GM19193 (cell line): ENCODE measurements around the gene ELK3.

Experiments used
- POLR2A ChIP-seq: IDR thresholded peaks from 4 replicates; pipeline ENCODE4 v1.6.1; 2011; ENCODE audit not compliant: insufficient read depth, insufficient read length; ENCODE audit errors: extremely low read depth

The ELK3 gene

GRCh38 chr12:96247563-96247962 is 53.4 kb downstream of the ELK3 start:
- TF ChIP-seq POLR2A = no peak

GRCh38 chr12:96248136-96248931 is 54.2 kb downstream of the ELK3 start:
- no peak for TF ChIP-seq POLR2A

- no peak for TF ChIP-seq POLR2A
Observed at GRCh38 chr12:96249196-96250118, 55.3 kb downstream of the ELK3 start.

- TF ChIP-seq POLR2A = no peak
Observed at GRCh38 chr12:96250119-96250685, 56.0 kb downstream of the ELK3 start.

- TF ChIP-seq POLR2A = no peak
Observed at GRCh38 chr12:96255077-96255476, 60.9 kb downstream of the ELK3 start.

- no peak for TF ChIP-seq POLR2A
Observed at GRCh38 chr12:96256672-96257361, 62.6 kb downstream of the ELK3 start.

GRCh38 chr12:96257550-96258103 is 63.5 kb downstream of the ELK3 start:
- TF ChIP-seq POLR2A = no peak

- no peak for TF ChIP-seq POLR2A
Observed at GRCh38 chr12:96258104-96258961, 64.2 kb downstream of the ELK3 start.

- TF ChIP-seq POLR2A = no peak
Observed at GRCh38 chr12:96260231-96260630, 66.1 kb downstream of the ELK3 start.

- TF ChIP-seq POLR2A = no peak
Observed at GRCh38 chr12:96260644-96261043, 66.5 kb downstream of the ELK3 start.

GRCh38 chr12:96261557-96261956 is 67.4 kb downstream of the ELK3 start:
- TF ChIP-seq POLR2A = no peak

GRCh38 chr12:96263449-96263902 is 69.3 kb downstream of the ELK3 start:
- no peak for TF ChIP-seq POLR2A

- TF ChIP-seq POLR2A = no peak
Observed at GRCh38 chr12:96265400-96265799, 71.2 kb downstream of the ELK3 start.
